Stomach smooth muscle (tissue), 2 donors: ENCODE results near the gene ZNF3.

Experiments used
- H3K27ac ChIP-seq: one replicate; pipeline ENCODE4 v1.7.0; 2013; ENCODE audit warnings: mild to moderate bottlenecking, low read length, inconsistent platforms
- H3K27me3 ChIP-seq, 2 donors: one replicate each; pipeline ENCODE4 v1.7.0; 2013; ENCODE audit warnings: low read length in 2 of 2; ENCODE audit not compliant: insufficient read depth in 2 of 2, control insufficient read depth in 1 of 2
- H3K36me3 ChIP-seq, 2 donors: one replicate each; pipeline ENCODE4 v1.7.0; 2013; ENCODE audit warnings: low read length in 2 of 2; ENCODE audit not compliant: control insufficient read depth in 2 of 2, insufficient read depth in 2 of 2
- H3K4me1 ChIP-seq: one replicate; pipeline ENCODE4 v1.7.0; 2013; ENCODE audit warnings: low read length; ENCODE audit not compliant: control insufficient read depth, insufficient read depth
- H3K4me3 ChIP-seq, 2 donors: one replicate each; pipeline ENCODE4 v1.7.0; 2013; ENCODE audit warnings: low read length in 2 of 2
- H3K9ac ChIP-seq, 2 donors: one replicate each; pipeline ENCODE4 v1.7.0; 2013; ENCODE audit warnings: low read length in 2 of 2, mild to moderate bottlenecking in 1 of 2
- H3K9me3 ChIP-seq, 2 donors: one replicate each; pipeline ENCODE4 v1.7.0; 2013; ENCODE audit warnings: low read length in 2 of 2; ENCODE audit not compliant: control insufficient read depth in 2 of 2
- donor health status: healthy.
- donor health status: Pancreatic carcinoma.

Gene ZNF3

DNA sequence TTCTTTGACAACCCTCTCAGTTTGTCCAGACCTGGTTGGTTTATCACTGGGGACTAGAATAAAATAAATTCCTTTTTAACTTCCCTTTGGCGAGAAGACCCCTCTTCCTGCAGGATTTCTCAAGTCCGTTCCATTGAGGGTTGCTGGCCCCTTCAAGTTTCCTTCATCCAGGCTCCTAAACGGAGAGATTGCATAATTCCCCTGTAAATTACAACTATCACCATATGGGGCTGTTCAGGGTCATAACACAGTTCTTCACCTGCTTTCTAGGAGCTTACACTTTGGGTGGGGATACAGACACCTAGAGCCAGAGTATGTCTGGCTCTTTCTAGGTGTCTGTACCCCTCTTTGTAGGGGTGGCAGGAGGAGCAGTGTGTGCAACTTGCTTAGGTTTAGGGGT is 4.0 kb upstream of the ZNF3 start:
- Histone ChIP-seq H3K4me3 (no peak overlapping the region), H3K36me3 (peaks cover 3% of the 10 kb centered on the region in 2 donors), H3K9ac (no peak overlapping the region), H3K27ac (no peak overlapping the region), H3K9me3 (no peaks in the 10 kb centered on the region), H3K4me1 (peaks cover 30% of the 10 kb centered on the region), H3K27me3 (no peaks in the 10 kb centered on the region)

GRCh38 chr7:100082978-100083377 is 1.5 kb upstream of the ZNF3 start:
- Histone ChIP-seq H3K36me3 (peaks cover 0 to 14% of the 10 kb centered on the region in 2 donors), H3K4me1 (peaks cover 33% of the 10 kb centered on the region), H3K27me3 (no peaks in the 10 kb centered on the region), H3K9ac (peak overlapping the region in 1 of 2 donors; percentile 36), H3K9me3 (no peaks in the 10 kb centered on the region), H3K4me3 (peak overlapping the region in 1 of 2 donors; percentile 8), H3K27ac (no peak overlapping the region)

DNA sequence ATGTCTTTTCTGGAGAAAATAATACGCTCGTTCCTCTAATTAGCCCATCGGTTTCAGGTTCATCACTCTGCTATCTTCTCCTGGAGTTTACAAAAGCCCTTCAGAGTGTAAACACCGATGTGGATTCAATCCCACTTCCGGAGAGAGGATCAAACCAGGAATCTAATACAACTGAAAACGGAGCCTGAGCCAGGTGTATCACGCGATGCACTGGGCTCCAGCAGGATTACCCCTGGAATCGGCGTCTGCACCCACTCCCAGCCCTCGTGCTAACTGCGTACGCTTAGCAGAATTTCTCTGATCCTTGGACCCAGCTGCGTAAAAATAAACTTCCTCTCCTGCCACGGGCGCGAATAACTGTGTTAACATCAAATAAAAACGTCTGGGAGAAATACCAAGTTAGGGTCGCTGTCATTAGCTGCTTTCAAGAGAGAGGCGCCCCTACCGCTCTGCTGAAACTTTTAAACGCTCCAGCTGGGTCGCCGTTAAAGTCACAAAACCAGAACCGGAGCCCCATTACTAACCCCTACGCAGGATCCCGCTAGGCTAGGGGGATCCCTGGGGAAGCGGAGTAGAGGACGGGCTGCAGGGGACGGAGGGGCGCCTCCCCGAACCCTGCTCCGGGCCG is 502 bp downstream of the ZNF3 start:
- Histone ChIP-seq H3K27ac (peak overlapping the region; percentile 67), H3K4me1 (peaks cover 27% of the 10 kb centered on the region), H3K36me3 (peaks cover 9 to 22% of the 10 kb centered on the region in 2 donors), H3K27me3 (no peaks in the 10 kb centered on the region), H3K4me3 (peak overlapping the region; percentile 70 to 97), H3K9ac (peak overlapping the region; percentile 87 to 95), H3K9me3 (no peaks in the 10 kb centered on the region)

DNA sequence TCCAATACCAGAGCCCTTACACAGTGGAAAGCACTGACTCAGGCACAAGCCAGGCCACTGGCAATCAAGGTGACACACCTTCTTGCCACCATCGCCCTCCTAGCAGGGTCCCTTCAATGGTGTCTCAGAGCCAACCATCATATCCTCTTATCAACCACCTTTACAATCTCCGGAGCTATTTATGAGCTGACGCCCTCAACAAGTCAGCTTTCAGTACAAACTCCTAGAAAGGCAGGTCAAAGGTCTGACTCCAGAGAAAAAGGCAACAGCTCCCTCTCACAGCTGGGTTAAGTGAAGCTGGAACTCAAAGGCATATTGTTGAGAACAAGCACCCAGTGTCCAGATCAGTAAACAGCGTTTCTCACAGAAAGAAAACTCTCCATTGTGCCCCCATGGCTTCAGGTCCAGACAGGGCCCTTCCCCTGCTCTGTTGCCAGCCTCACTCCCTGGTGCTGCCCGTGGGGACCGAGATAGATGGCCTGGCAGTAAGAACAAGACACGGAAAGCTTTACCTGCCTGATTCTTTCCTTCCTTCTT is 2.4 kb downstream of the ZNF3 start:
- no peaks in the 10 kb centered on the region for H3K9me3 ChIP-seq
- H3K27ac ChIP-seq, result no peak overlapping the region
- H3K4me3 ChIP-seq, result peak overlapping the region in 1 of 2 donors; percentile 9
- H3K4me1 ChIP-seq, result peaks cover 27% of the 10 kb centered on the region
- no peak overlapping the region for H3K9ac ChIP-seq
- no peaks in the 10 kb centered on the region for H3K27me3 ChIP-seq
- H3K36me3 ChIP-seq, result peaks cover 26 to 38% of the 10 kb centered on the region in 2 donors

GRCh38 chr7:100077205-100077604 is 4.3 kb downstream of the ZNF3 start:
- Histone ChIP-seq H3K27ac (no peak overlapping the region), H3K9ac (no peak overlapping the region), H3K4me3 (no peak overlapping the region), H3K9me3 (peaks cover under 1 to 5% of the 10 kb centered on the region in 2 donors), H3K27me3 (no peaks in the 10 kb centered on the region), H3K4me1 (peaks cover 22% of the 10 kb centered on the region), H3K36me3 (peaks cover 41 to 56% of the 10 kb centered on the region in 2 donors)

GRCh38 chr7:100075418-100075817 is 6.1 kb downstream of the ZNF3 start:
- Histone ChIP-seq H3K36me3 (peaks cover 59 to 74% of the 10 kb centered on the region in 2 donors), H3K9ac (no peak overlapping the region), H3K4me1 (peaks cover 16% of the 10 kb centered on the region), H3K27me3 (no peaks in the 10 kb centered on the region), H3K9me3 (peaks cover 19 to 22% of the 10 kb centered on the region in 2 donors), H3K27ac (no peak overlapping the region), H3K4me3 (no peak overlapping the region)

DNA sequence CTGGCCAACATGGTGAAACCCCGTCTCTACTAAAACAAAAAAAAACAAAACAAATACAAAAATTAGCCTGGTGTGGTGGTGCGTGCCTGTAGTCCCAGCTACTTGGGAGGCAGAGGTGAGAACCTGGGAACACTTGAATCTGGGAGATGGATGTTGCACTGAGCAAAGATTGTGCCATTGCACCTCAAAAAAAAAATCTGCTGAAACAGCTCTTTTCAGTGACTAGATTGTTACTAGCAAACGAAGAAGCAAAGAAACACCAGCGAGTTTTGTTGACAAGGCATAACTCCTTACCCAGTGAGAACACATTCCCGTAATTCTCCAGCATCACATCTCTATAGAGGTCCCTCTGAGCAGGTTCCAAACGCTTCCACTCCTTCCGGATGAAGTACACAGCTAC is 6.7 kb downstream of the ZNF3 start:
- Histone ChIP-seq H3K36me3 (peaks cover 65 to 78% of the 10 kb centered on the region in 2 donors), H3K4me3 (no peak overlapping the region), H3K27ac (no peak overlapping the region), H3K27me3 (no peaks in the 10 kb centered on the region), H3K9me3 (peaks cover 19 to 25% of the 10 kb centered on the region in 2 donors), H3K9ac (no peak overlapping the region), H3K4me1 (peaks cover 10% of the 10 kb centered on the region)

DNA sequence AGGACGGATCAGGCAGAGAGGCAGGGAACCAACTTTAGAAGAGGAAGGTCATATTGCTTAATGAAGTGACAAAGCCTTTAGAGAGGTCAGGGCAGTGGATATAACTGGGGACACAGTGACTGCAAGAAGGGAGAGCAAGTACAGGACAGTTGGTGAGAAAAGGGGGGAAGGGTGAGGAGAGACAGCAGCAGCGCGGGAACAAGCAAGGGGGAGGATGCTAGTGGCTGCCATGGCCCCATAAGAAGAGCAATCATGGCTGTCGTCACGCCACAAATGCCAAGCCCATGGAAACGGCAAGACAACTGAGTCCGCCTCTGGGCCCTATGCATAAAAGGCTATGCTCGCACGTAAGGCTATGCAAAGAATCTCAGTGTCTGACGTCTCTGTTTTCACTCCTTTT is 9.1 kb downstream of the ZNF3 start:
- Histone ChIP-seq H3K9ac (no peak overlapping the region), H3K36me3 (peaks cover 68 to 69% of the 10 kb centered on the region in 2 donors), H3K27me3 (no peaks in the 10 kb centered on the region), H3K27ac (no peak overlapping the region), H3K4me3 (no peak overlapping the region), H3K9me3 (peaks cover 19 to 25% of the 10 kb centered on the region in 2 donors), H3K4me1 (no peaks in the 10 kb centered on the region)

DNA sequence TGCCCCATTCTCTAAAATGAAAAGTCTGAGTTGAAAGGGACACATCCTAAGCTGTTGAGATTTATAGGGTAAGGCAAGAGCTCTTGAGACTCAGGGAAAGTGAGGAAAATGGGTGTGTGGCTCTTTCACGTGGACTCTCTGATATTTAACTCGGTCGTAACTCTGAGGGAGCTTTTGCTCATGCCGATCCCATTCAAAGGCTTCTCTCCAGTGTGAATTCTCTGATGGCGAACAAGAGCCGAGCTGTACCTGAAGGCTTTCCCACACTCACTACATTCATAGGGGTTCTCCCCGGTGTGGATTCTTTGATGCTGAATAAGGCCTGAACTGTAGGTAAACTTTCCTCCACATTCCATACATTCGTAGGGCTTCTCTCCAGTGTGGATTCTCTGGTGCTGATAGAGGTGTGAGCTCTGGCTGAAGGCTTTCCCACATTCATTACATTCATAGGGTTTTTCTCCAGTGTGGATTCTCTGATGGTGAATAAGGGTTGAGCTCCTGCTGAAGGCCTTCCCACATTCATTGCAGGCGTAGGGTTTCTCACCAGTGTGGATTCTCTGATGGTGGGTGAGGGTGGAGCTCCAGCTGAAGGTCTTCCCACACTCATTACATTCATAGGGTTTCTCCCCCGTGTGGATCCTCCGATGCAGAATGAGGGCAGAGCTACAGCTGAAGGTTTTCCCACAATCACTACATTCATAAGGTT is 10.4 kb downstream of the ZNF3 start:
- Histone ChIP-seq H3K4me3 (no peak overlapping the region), H3K9me3 (peaks cover 19 to 25% of the 10 kb centered on the region in 2 donors), H3K36me3 (peaks cover 60 to 62% of the 10 kb centered on the region in 2 donors), H3K9ac (no peak overlapping the region), H3K4me1 (peaks cover under 1% of the 10 kb centered on the region), H3K27me3 (no peaks in the 10 kb centered on the region), H3K27ac (no peak overlapping the region)

DNA sequence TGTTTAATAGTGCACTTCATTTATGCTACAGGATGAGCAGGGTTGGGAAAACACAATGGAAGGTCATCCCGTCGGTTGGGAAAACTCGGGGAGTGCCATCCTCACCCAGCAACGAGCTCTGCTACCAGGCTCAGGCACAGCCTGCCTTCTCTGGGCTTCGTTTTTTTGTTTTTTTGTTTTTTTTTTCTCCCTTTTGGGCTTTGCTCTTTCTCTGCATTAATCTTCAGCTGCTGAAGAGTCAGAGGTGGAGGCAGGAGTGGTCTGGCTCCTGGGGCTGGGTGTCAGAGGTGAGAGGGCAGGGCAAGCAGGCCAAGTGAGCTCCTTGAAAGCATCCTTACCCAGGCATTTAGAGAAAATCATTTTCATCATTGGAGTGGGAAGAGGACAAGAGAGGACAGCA is 11.5 kb downstream of the ZNF3 start:
- peaks cover 19 to 25% of the 10 kb centered on the region in 2 donors for H3K9me3 ChIP-seq

DNA sequence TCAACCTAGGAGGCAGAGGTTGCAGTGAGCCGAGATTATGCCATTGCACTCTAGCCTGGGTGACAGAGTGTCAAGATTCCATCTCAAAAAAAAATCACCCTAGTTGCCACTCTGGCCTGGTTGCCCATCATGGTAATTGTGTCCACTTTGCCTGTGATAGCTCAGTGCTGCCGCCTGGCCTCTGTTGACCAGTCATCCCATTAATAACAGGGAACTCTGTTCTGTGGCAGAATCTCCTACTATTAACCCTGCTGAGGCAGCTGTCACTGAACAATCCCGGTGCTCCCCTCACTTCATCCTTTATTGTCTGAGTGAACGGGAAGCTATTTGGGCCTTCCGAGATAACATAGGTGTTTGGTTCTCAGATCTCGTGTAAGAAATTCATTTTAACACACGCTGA is 14.6 kb downstream of the ZNF3 start:
- Histone ChIP-seq H3K4me3 (no peak overlapping the region), H3K27me3 (no peaks in the 10 kb centered on the region), H3K27ac (no peak overlapping the region), H3K4me1 (peaks cover 9% of the 10 kb centered on the region), H3K9ac (no peak overlapping the region), H3K9me3 (peaks cover 15 to 18% of the 10 kb centered on the region in 2 donors), H3K36me3 (peaks cover 33 to 39% of the 10 kb centered on the region in 2 donors)

More for the DNA sequence above, 11.5 kb downstream of the ZNF3 start:
- H3K4me1 ChIP-seq, result peaks cover 9% of the 10 kb centered on the region
- no peak overlapping the region for H3K9ac ChIP-seq
- peaks cover 50 to 53% of the 10 kb centered on the region in 2 donors for H3K36me3 ChIP-seq
- H3K27ac ChIP-seq, result no peak overlapping the region
- H3K27me3 ChIP-seq, result no peaks in the 10 kb centered on the region
- H3K4me3 ChIP-seq, result no peak overlapping the region
